Neural cell (in vitro differentiated cells): ENCODE results near the gene BIN2. TPM values are rescaled to one million over a fixed set of nuclear protein-coding genes. Genes with fewer than 3 reads are reported as not detected.

ENCODE experiments used
- H2AFZ ChIP-seq: fragments of 200-600, 300-800 bp; sonication (generic), shearing (Covaris generic); 2 replicates; pipeline ENCODE4 v1.6.0; 2014; ENCODE audit warnings: low read depth, mild to moderate bottlenecking, antibody characterized with exemption, low read length, moderate library complexity
- H3F3A ChIP-seq: fragments of 200-600 bp; shearing (Covaris generic); 2 replicates; pipeline ENCODE4 v1.6.1; 2016; ENCODE audit warnings: mild to moderate bottlenecking, moderate library complexity, mixed read lengths, antibody characterized with exemption, low read length; ENCODE audit not compliant: insufficient read depth, poor library complexity, severe bottlenecking
- H3K27ac ChIP-seq: fragments of 200-600, 300-800 bp; sonication (generic), shearing (Covaris generic); 2 replicates; pipeline ENCODE4 v1.5.1; 2014; ENCODE audit warnings: mild to moderate bottlenecking, low read length, moderate library complexity
- H3K27me3 ChIP-seq: fragments of 300-800, 200-600 bp; sonication (generic), shearing (Covaris generic); 2 replicates; pipeline ENCODE4 v1.6.0; 2014; ENCODE audit warnings: mild to moderate bottlenecking, low read depth, low read length, moderate library complexity; ENCODE audit not compliant: insufficient read depth
- H3K36me3 ChIP-seq: fragments of 300-800, 200-600 bp; sonication (generic), shearing (Covaris generic); 2 replicates; pipeline ENCODE4 v1.5.1; 2014; ENCODE audit warnings: mild to moderate bottlenecking, antibody characterized with exemption, low read length, moderate library complexity; ENCODE audit not compliant: insufficient read depth
- H3K4me2 ChIP-seq: fragments of 300-800, 200-600 bp; sonication (generic), shearing (Covaris generic); 2 replicates; pipeline ENCODE4 v1.6.0; 2014; ENCODE audit warnings: mild to moderate bottlenecking, low read length
- H3K4me3 ChIP-seq: fragments of 300-800, 200-600 bp; sonication (generic), shearing (Covaris generic); 2 replicates; pipeline ENCODE4 v1.5.1; 2014; ENCODE audit warnings: mild to moderate bottlenecking, low read length, moderate library complexity
- H3K79me2 ChIP-seq: fragments of 200-600 bp; shearing (Covaris generic); replicated peaks from 2 replicates; pipeline ENCODE4 v1.6.0; 2014; ENCODE audit warnings: mild to moderate bottlenecking, low read length, moderate library complexity; ENCODE audit not compliant: insufficient read depth
- H3K9ac ChIP-seq: fragments of 300-800, 200-600 bp; sonication (generic), shearing (Covaris generic); 2 replicates; pipeline ENCODE4 v1.6.1; 2016; ENCODE audit warnings: mild to moderate bottlenecking, low read length, mixed read lengths
- H3K9me2 ChIP-seq: fragments of 200-600 bp; shearing (Covaris generic); 2 replicates; pipeline ENCODE4 v1.6.1; 2016; ENCODE audit warnings: mild to moderate bottlenecking, low read length, mixed read lengths; ENCODE audit not compliant: insufficient read depth
- H3K9me3 ChIP-seq: fragments of 200-600, 300-800 bp; sonication (generic), shearing (Covaris generic); 2 replicates; pipeline ENCODE4 v1.6.1; 2016; ENCODE audit warnings: mild to moderate bottlenecking, mixed run types, low read length, moderate library complexity, mixed read lengths
- H4K20me1 ChIP-seq: fragments of 200-600 bp; shearing (Covaris generic); 2 replicates; pipeline ENCODE4 v1.6.1; 2016; ENCODE audit warnings: mild to moderate bottlenecking, mixed run types; ENCODE audit not compliant: insufficient read depth
- EP300 ChIP-seq: fragments of 450-650 bp; conservative IDR thresholded peaks from 2 replicates; pipeline ENCODE4 v1.6.1; 2014; ENCODE audit warnings: antibody characterized with exemption, mild to moderate bottlenecking, moderate library complexity; ENCODE audit not compliant: poor library complexity, severe bottlenecking
- EZH2 ChIP-seq: fragments of 200-600, 300-800 bp; shearing (Covaris generic), sonication (generic); IDR thresholded peaks from 2 replicates; pipeline ENCODE4 v1.6.1; 2014; ENCODE audit warnings: antibody characterized with exemption, low read length, borderline replicate concordance, mild to moderate bottlenecking; ENCODE audit not compliant: insufficient read depth, poor library complexity, severe bottlenecking
- MXI1 ChIP-seq: fragments of 450-650 bp; conservative IDR thresholded peaks from 2 replicates; pipeline ENCODE4 v1.6.1; 2014; ENCODE audit warnings: antibody characterized with exemption, mild to moderate bottlenecking; ENCODE audit not compliant: poor library complexity, severe bottlenecking
- POLR2AphosphoS5 ChIP-seq: IDR thresholded peaks from 2 replicates; pipeline ENCODE4 v1.6.1; 2012
- RAD21 ChIP-seq: fragments of 450-650 bp; conservative IDR thresholded peaks from 2 replicates; pipeline ENCODE4 v1.6.1; 2014; ENCODE audit warnings: antibody characterized with exemption, mild to moderate bottlenecking, moderate library complexity
- SMC3 ChIP-seq: fragments of 450-650 bp; conservative IDR thresholded peaks from 2 replicates; pipeline ENCODE4 v1.6.1; 2014; ENCODE audit warnings: antibody characterized with exemption, mild to moderate bottlenecking, moderate library complexity; ENCODE audit not compliant: poor library complexity
- TAF1 ChIP-seq: IDR thresholded peaks from 2 replicates; pipeline ENCODE4 v1.6.1; 2012; ENCODE audit warnings: low read depth
- polyA plus RNA-seq: library from polyadenylated mRNA; depleted of rRNA; stranded (reverse); fragments of >200 nt; gene quantifications from 2 replicates; pipeline ENCODE4 v1.2.3, GENCODE V29; 2014
- TF ChIP-seq, protein P1 (sequence below): fragments of 450-650 bp; IDR thresholded peaks from 2 replicates; pipeline ENCODE4 v1.5.1; 2014; ENCODE audit warnings: antibody characterized with exemption, mild to moderate bottlenecking, moderate library complexity; ENCODE audit not compliant: poor library complexity, severe bottlenecking
- TF ChIP-seq, protein P2 (sequence below): IDR thresholded peaks from 2 replicates; pipeline ENCODE4 v1.6.1; 2012; ENCODE audit warnings: borderline replicate concordance

Gene BIN2
- polyA plus RNA-seq, 1 donor from 2014 or later: not detected

DNA sequence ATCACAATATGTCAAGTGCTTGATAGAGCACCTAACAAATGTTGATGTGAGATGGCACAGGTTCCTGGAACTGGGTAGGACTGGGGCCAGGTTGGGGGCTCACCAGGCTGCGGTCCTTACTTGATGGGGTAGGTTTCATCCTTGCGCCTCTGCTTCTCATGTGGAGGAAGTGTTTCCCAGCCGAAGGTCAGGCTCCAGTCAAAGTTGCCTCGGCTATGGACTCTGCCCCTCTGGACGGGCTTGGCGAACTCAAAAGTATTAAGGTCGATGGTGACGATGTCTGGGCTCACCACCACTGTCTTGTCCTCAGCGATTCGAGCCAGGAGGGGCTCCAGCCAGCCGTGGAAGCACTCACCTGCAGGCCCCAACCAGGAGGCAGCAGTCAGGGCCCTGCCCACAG, 40.0 kb upstream of the BIN2 start:
- H3K36me3 ChIP-seq: no peaks in the 10 kb centered on the region
- no peak overlapping the region for H3K9ac ChIP-seq
- no peak overlapping the region for H2AFZ ChIP-seq
- H3K27ac ChIP-seq: no peak overlapping the region
- H3F3A ChIP-seq: no peaks in the 10 kb centered on the region
- no peak overlapping the region for H3K4me2 ChIP-seq
- no peaks in the 10 kb centered on the region for H3K27me3 ChIP-seq
- no peak overlapping the region for H3K4me3 ChIP-seq
- no peaks in the 10 kb centered on the region for H4K20me1 ChIP-seq
- H3K79me2 ChIP-seq: no peaks in the 10 kb centered on the region
- H3K9me2 ChIP-seq: no peaks in the 10 kb centered on the region
- TF ChIP-seq SMC3 (no peak), EP300 (no peak), EZH2 (no peak), POLR2AphosphoS5 (no peak), MXI1 (no peak), RAD21 (no peak)
- TF ChIP-seq, protein P1, sequence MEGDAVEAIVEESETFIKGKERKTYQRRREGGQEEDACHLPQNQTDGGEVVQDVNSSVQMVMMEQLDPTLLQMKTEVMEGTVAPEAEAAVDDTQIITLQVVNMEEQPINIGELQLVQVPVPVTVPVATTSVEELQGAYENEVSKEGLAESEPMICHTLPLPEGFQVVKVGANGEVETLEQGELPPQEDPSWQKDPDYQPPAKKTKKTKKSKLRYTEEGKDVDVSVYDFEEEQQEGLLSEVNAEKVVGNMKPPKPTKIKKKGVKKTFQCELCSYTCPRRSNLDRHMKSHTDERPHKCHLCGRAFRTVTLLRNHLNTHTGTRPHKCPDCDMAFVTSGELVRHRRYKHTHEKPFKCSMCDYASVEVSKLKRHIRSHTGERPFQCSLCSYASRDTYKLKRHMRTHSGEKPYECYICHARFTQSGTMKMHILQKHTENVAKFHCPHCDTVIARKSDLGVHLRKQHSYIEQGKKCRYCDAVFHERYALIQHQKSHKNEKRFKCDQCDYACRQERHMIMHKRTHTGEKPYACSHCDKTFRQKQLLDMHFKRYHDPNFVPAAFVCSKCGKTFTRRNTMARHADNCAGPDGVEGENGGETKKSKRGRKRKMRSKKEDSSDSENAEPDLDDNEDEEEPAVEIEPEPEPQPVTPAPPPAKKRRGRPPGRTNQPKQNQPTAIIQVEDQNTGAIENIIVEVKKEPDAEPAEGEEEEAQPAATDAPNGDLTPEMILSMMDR: no peak
- H3K9me3 ChIP-seq: no peaks in the 10 kb centered on the region

DNA sequence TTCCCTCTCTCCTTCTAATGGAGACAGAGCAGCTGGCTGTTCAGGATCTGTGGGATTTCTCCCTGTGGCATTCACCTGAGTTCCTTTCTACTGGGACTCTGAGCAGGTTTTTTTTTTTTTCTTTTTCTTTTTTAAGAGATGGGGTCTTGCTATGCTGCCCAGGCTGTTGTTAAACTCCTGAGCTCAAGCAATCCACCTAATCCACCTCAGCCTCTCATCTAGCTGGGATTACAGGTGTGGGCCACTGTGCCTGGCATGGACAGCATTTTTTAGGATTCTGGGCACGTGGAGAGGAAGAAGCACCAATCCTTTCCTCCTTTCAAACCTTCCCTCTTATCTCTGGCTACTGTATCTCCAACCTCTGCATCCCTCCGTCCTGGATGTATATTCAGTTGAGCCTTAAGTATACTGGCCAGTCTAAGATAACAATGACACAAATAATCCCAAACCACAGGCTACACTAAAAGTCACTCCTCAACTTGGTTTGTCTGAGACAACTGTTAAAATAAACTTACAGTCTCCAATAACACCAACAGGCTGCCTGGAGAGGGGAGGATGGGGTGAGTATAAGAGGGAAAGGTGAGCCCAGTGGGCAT, 38.9 kb upstream of the BIN2 start:
- no peak overlapping the region for H3K9ac ChIP-seq
- H3F3A ChIP-seq: no peaks in the 10 kb centered on the region
- H3K9me3 ChIP-seq: no peaks in the 10 kb centered on the region
- no peaks in the 10 kb centered on the region for H4K20me1 ChIP-seq
- H2AFZ ChIP-seq: no peak overlapping the region
- H3K79me2 ChIP-seq: no peaks in the 10 kb centered on the region
- H3K4me2 ChIP-seq: no peak overlapping the region
- H3K4me3 ChIP-seq: no peak overlapping the region
- no peaks in the 10 kb centered on the region for H3K9me2 ChIP-seq
- H3K27ac ChIP-seq: no peak overlapping the region
- H3K36me3 ChIP-seq: no peaks in the 10 kb centered on the region
- no peaks in the 10 kb centered on the region for H3K27me3 ChIP-seq
- TF ChIP-seq EP300: no peak
- TF ChIP-seq, protein P2, sequence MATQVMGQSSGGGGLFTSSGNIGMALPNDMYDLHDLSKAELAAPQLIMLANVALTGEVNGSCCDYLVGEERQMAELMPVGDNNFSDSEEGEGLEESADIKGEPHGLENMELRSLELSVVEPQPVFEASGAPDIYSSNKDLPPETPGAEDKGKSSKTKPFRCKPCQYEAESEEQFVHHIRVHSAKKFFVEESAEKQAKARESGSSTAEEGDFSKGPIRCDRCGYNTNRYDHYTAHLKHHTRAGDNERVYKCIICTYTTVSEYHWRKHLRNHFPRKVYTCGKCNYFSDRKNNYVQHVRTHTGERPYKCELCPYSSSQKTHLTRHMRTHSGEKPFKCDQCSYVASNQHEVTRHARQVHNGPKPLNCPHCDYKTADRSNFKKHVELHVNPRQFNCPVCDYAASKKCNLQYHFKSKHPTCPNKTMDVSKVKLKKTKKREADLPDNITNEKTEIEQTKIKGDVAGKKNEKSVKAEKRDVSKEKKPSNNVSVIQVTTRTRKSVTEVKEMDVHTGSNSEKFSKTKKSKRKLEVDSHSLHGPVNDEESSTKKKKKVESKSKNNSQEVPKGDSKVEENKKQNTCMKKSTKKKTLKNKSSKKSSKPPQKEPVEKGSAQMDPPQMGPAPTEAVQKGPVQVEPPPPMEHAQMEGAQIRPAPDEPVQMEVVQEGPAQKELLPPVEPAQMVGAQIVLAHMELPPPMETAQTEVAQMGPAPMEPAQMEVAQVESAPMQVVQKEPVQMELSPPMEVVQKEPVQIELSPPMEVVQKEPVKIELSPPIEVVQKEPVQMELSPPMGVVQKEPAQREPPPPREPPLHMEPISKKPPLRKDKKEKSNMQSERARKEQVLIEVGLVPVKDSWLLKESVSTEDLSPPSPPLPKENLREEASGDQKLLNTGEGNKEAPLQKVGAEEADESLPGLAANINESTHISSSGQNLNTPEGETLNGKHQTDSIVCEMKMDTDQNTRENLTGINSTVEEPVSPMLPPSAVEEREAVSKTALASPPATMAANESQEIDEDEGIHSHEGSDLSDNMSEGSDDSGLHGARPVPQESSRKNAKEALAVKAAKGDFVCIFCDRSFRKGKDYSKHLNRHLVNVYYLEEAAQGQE: no peak
- TF ChIP-seq, protein P1: no peak
- TF ChIP-seq RAD21: no peak
- TF ChIP-seq MXI1: no peak
- no peak for TF ChIP-seq EZH2
- TF ChIP-seq POLR2AphosphoS5: no peak
- TF ChIP-seq SMC3: no peak
- no peak for TF ChIP-seq TAF1
